GM23248 (cell line): Measurements from ENCODE around the gene GPR108. TPM values are rescaled to one million over a fixed set of nuclear protein-coding genes. Genes with fewer than 3 reads are reported as not detected.
"Not testable (repeated sequence)": the region's sequence is repeated elsewhere in the genome, so short reads cannot be mapped to it uniquely, and the experiment has no call there.

Source experiments
- DNase-seq: peaks from one replicate; pipeline ENCODE4 v3.0.0-alpha.2; 2015
- H2AFZ ChIP-seq: fragments of 200-600 bp; sonication (generic); 2 replicates; pipeline ENCODE4 v1.6.1; 2016; ENCODE audit warnings: antibody characterized with exemption
- H3F3A ChIP-seq: fragments of 200-600 bp; sonication (generic); 2 replicates; pipeline ENCODE4 v1.6.1; 2016; ENCODE audit warnings: mild to moderate bottlenecking, antibody characterized with exemption, mixed run types; ENCODE audit not compliant: insufficient read depth
- H3K27ac ChIP-seq: fragments of 200-600 bp; sonication (generic); 2 replicates; pipeline ENCODE4 v1.5.1; 2016; ENCODE audit warnings: mild to moderate bottlenecking
- H3K27me3 ChIP-seq: fragments of 200-600 bp; sonication (generic); replicated peaks from 2 replicates; pipeline ENCODE4 v1.6.1; 2016; ENCODE audit warnings: mild to moderate bottlenecking; ENCODE audit not compliant: insufficient read depth
- H3K36me3 ChIP-seq: fragments of 200-600 bp; sonication (generic); 2 replicates; pipeline ENCODE4 v1.6.1; 2016; ENCODE audit warnings: low read depth, mild to moderate bottlenecking
- H3K4me1 ChIP-seq: fragments of 200-600 bp; sonication (generic); 2 replicates; pipeline ENCODE4 v1.6.1; 2016; ENCODE audit warnings: mild to moderate bottlenecking; ENCODE audit not compliant: insufficient read depth
- H3K4me2 ChIP-seq: fragments of 200-600 bp; sonication (generic); one replicate; pipeline ENCODE4 v1.6.1; 2016; ENCODE audit warnings: mild to moderate bottlenecking; ENCODE audit not compliant: unreplicated experiment
- H3K4me3 ChIP-seq: fragments of 200-600 bp; sonication (generic); 2 replicates; pipeline ENCODE4 v1.5.1; 2016; ENCODE audit warnings: mild to moderate bottlenecking
- H3K79me2 ChIP-seq: fragments of 200-600 bp; sonication (generic); 2 replicates; pipeline ENCODE4 v1.6.1; 2016; ENCODE audit warnings: mild to moderate bottlenecking; ENCODE audit not compliant: insufficient read depth
- H3K9ac ChIP-seq: fragments of 200-600 bp; sonication (generic); 2 replicates; pipeline ENCODE4 v1.6.1; 2016; ENCODE audit warnings: mild to moderate bottlenecking
- H3K9me2 ChIP-seq: fragments of 200-600 bp; sonication (generic); 2 replicates; pipeline ENCODE4 v1.6.1; 2016; ENCODE audit warnings: mixed run types, mild to moderate bottlenecking, moderate library complexity; ENCODE audit not compliant: insufficient read depth
- H3K9me3 ChIP-seq: fragments of 200-600 bp; sonication (generic); one replicate; pipeline ENCODE4 v1.6.1; 2017; ENCODE audit warnings: low read depth
- H4K20me1 ChIP-seq: fragments of 200-600 bp; sonication (generic); 2 replicates; pipeline ENCODE4 v1.6.0; 2016; ENCODE audit not compliant: insufficient read depth
- EZH2 ChIP-seq: fragments of 200-600 bp; sonication (generic); IDR thresholded peaks from 2 replicates; pipeline ENCODE4 v1.6.1; 2018; ENCODE audit warnings: antibody characterized with exemption, mild to moderate bottlenecking; ENCODE audit not compliant: insufficient read depth, poor library complexity, severe bottlenecking
- EZH2phosphoT487 ChIP-seq: fragments of 200-600 bp; sonication (generic); IDR thresholded peaks from 2 replicates; pipeline ENCODE4 v1.6.1; 2018; ENCODE audit warnings: antibody characterized with exemption, moderate library complexity, mild to moderate bottlenecking, low read depth; ENCODE audit not compliant: insufficient read depth
- WGBS, 2 experiments: methylation state at CpG; one replicate each; pipeline ENCODE4 v1.1.6; 2015 to 2017; ENCODE audit warnings: low lambda C conversion rate in 2 of 2, low coverage in 1 of 2; ENCODE audit errors: missing lambda C conversion rate in 2 of 2; 5-methylcytosine and 5-hydroxymethylcytosine counted together
- in situ Hi-C: fragments of 300-500 bp; cut with MboI; formaldehyde crosslinking; loops from 2 replicates; pipeline ENCODE4 v1.15.0; 2020
- polyA plus RNA-seq: library from polyadenylated mRNA; unstranded; fragments of >200 nt; fragmentation: Nextera tagmentation; extraction: Ambion mirVana; gene quantifications from 2 replicates; pipeline ENCODE4 v1.2.1, GENCODE V29; 2016
- total RNA-seq: library from RNA; depleted of rRNA; stranded (reverse); fragments of >200 nt; shearing (Covaris generic); gene quantifications from 2 replicates; pipeline ENCODE4 v1.2.3, GENCODE V29; 2014

The GPR108 gene
- total and polyA plus RNA-seq, 2 experiments from 2014 or later = 75.7 to 78.8 TPM

DNA sequence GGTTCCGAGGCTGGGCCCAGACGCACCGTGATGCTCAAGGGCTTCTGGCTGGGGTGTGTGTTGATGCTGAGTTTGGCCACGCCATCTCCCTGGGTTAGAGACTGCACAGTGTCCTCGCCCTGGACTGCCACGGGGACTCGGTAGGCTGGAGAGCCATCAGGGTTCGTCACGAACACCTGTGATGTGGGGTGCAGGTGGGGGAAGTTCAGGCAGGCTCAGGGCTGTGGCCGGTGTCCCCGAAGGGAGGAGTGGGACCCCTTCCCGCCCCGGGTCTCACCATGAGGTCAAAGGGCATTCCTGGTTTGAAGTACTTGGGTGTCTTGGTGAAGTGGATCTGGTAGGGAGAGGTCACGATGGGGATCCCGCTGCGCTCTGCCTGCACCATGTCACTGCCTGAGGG lies 25.1 kb downstream of the GPR108 start:
- no peaks in the 10 kb centered on the region for H3K27me3 ChIP-seq
- DNase-seq = no peak
- no peaks in the 10 kb centered on the region for H3K9me3 ChIP-seq
- H3K9ac ChIP-seq = no peak overlapping the region
- H3K4me2 ChIP-seq = no peak overlapping the region
- no peak for TF ChIP-seq EZH2phosphoT487
- no peak for TF ChIP-seq EZH2
- H3K27ac ChIP-seq = no peak overlapping the region
- no peaks in the 10 kb centered on the region for H4K20me1 ChIP-seq
- no peak overlapping the region for H3K4me3 ChIP-seq
- no peaks in the 10 kb centered on the region for H3K79me2 ChIP-seq
- no peaks in the 10 kb centered on the region for H3F3A ChIP-seq
- no peaks in the 10 kb centered on the region for H3K4me1 ChIP-seq
- H2AFZ ChIP-seq = no peak overlapping the region
- in situ Hi-C loops = no loop called here
- H3K36me3 ChIP-seq = no peaks in the 10 kb centered on the region
- H3K9me2 ChIP-seq = no peaks in the 10 kb centered on the region
- 86 to 90% methylated on average over 16 of the region's 16 CpGs for WGBS, 2 experiments

DNA sequence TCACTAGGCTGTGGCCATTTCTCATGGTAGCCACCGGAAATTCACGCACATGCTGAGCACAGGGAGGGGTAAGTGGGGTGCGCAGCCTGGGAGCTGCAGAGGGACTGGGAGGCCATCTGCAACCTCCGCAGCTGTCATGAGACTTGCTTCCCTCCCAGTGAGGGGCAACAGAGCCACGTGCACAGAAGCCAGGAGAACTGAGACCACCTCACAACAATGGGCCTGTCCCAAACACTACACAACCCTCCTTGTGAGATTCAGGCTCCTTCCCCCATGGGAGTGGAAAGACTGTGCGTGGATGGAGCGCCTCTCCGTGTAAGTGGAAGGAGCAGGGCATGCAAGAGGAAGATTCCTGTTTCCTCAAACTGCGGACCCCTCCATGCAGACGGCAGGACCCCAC lies 25.8 kb downstream of the GPR108 start:
- Histone ChIP-seq H3K4me2 (no peak overlapping the region), H3K9ac (no peak overlapping the region), H3K27ac (no peak overlapping the region), H3K9me2 (no peaks in the 10 kb centered on the region), H4K20me1 (no peaks in the 10 kb centered on the region), H3K4me3 (no peak overlapping the region), H3K79me2 (no peaks in the 10 kb centered on the region), H3K27me3 (no peaks in the 10 kb centered on the region), H3K9me3 (no peaks in the 10 kb centered on the region), H2AFZ (no peak overlapping the region), H3K4me1 (no peaks in the 10 kb centered on the region), H3K36me3 (no peaks in the 10 kb centered on the region), H3F3A (no peaks in the 10 kb centered on the region)
- DNase-seq = no peak
- 86 to 91% methylated on average over 10 of the region's 10 CpGs for WGBS, 2 experiments
- in situ Hi-C loops = no loop called here
- TF ChIP-seq EZH2phosphoT487 = no peak
- no peak for TF ChIP-seq EZH2

DNA sequence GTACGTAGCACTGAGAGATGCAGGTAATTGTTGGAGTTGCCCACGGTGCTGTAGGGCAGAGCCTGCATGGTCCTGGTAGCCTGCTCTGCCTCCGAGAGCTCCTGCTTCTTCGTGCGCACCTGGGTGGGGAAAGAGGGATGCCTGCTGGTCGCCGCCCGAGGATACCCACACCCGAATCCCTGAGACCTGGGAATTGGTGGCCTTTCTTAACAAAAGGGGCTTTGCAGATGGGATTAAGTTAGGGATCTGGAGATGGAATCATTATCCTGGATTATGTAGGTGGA lies 26.4 kb downstream of the GPR108 start:
- no peak overlapping the region for H3K27ac ChIP-seq
- no peaks in the 10 kb centered on the region for H3K4me1 ChIP-seq
- H4K20me1 ChIP-seq = no peaks in the 10 kb centered on the region
- no peaks in the 10 kb centered on the region for H3F3A ChIP-seq
- H2AFZ ChIP-seq = no peak overlapping the region
- H3K27me3 ChIP-seq = no peaks in the 10 kb centered on the region
- in situ Hi-C loops = no loop called here
- 81 to 83% methylated on average over 9 of the region's 9 CpGs for WGBS, 2 experiments
- no peak overlapping the region for H3K4me3 ChIP-seq
- DNase-seq = no peak
- no peaks in the 10 kb centered on the region for H3K79me2 ChIP-seq
- no peak for TF ChIP-seq EZH2phosphoT487
- no peak for TF ChIP-seq EZH2
- H3K4me2 ChIP-seq = no peak overlapping the region
- no peaks in the 10 kb centered on the region for H3K9me2 ChIP-seq
- no peak overlapping the region for H3K9ac ChIP-seq
- H3K36me3 ChIP-seq = no peaks in the 10 kb centered on the region
- H3K9me3 ChIP-seq = no peaks in the 10 kb centered on the region

DNA sequence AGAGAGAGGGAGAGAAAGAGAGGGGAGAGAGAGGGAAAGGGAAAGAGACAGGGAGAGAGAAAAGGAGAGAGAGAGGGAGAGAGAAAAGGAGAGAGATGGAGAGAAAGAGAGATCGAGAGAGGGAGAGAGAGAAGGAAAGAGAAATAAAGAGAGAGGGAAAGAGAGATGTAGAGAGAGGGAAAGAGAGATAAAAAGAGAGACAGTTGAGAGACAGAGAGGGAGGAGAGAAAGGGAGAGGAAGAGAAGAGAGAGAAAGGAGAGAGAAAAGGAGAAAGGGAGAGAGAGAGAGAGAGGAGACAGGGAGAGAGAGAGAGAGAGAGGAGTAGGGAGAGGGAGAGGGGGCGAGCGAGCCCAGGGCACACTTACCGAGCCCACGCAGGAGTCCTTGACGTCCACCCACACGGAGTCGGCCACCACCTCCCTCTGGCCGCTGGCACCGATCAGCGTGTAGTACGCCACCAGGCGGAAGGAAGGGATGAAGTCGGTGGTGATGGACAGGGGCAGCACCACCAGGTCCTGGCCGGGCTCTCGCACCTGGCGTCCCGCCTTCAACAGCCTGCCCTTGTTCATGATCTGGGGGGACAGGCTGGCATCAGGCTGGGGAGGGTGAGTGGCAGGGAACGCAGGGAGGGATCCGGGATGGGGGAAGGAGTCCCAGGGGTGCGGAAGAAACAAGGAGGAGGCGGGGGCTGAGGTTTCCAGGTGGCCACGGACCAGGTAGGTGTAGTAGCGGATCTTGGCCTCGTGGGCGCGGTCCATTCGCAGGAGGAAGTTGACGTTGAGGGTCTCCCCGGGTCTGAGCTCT lies 26.9 kb downstream of the GPR108 start:
- Histone ChIP-seq H3K9me3 (no peaks in the 10 kb centered on the region), H3K79me2 (no peaks in the 10 kb centered on the region), H3F3A (no peaks in the 10 kb centered on the region), H3K27ac (no peak overlapping the region), H3K9ac (no peak overlapping the region), H3K36me3 (no peaks in the 10 kb centered on the region), H2AFZ (no peak overlapping the region), H4K20me1 (no peaks in the 10 kb centered on the region), H3K4me1 (no peaks in the 10 kb centered on the region), H3K4me2 (no peak overlapping the region), H3K27me3 (no peaks in the 10 kb centered on the region), H3K9me2 (no peaks in the 10 kb centered on the region), H3K4me3 (no peak overlapping the region)
- WGBS, 2 experiments = 80 to 84% methylated on average over 24 to 30 of the region's 30 CpGs
- in situ Hi-C loops = no loop called here
- TF ChIP-seq EZH2phosphoT487 (no peak), EZH2 (no peak)
- no peak for DNase-seq

DNA sequence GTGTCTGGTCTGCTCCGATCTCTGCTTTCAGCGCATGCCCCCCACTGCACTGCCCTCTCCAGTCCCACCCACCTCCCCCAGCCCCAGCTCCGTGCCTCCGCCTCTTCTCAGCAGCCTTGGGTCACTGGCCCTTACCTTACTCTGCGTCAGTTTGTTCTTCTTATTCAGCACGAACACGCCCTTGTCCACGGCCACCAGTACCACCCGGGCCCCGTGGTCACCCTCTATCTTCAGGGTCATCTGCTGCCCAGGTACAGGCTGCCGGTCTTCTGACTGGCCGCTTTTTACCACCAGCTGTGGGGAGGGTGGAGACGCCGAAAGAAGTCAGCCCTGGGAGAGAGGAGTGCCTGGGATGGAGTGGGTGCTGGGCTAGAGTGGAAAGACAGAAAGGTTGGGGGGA lies 27.8 kb downstream of the GPR108 start:
- Histone ChIP-seq H3K79me2 (no peaks in the 10 kb centered on the region), H3K9ac (no peak overlapping the region), H3K36me3 (no peaks in the 10 kb centered on the region), H4K20me1 (no peaks in the 10 kb centered on the region), H3K4me3 (no peak overlapping the region), H3K9me2 (no peaks in the 10 kb centered on the region), H3F3A (no peaks in the 10 kb centered on the region), H3K27me3 (no peaks in the 10 kb centered on the region), H3K27ac (no peak overlapping the region), H2AFZ (no peak overlapping the region), H3K9me3 (no peaks in the 10 kb centered on the region), H3K4me2 (no peak overlapping the region), H3K4me1 (no peaks in the 10 kb centered on the region)
- in situ Hi-C loops = no loop called here
- no peak for DNase-seq
- TF ChIP-seq EZH2phosphoT487 = no peak
- 74 to 79% methylated on average over 14 of the region's 14 CpGs for WGBS, 2 experiments

DNA sequence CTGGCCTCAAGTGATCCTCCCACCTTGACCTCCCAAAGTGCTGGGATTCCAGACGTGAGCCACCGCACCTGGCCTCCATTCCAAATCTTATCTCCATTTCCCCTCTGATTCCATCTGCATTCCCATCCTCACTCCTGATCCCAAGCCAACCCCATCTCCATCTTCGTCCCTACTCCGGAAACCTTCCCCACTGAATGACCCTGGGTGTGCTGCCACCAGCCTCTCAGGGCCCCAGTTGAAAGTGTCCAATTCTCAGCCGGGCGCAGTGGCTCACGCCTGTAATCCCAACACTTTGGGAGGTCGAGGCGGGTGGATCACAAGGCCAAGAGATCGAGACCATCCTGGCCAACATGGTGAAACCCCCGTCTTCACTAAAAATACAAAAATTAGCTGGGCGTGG lies 28.5 kb downstream of the GPR108 start:
- 88 to 89% methylated on average over 12 of the region's 12 CpGs for WGBS, 2 experiments
- H3K9ac ChIP-seq, in situ Hi-C loops: not testable (repeated sequence)

More for the DNA sequence above, 28.5 kb downstream of the GPR108 start:
- H3K27me3 ChIP-seq, H3K79me2 ChIP-seq, H3K4me3 ChIP-seq, H3K4me1 ChIP-seq, H3K36me3 ChIP-seq, H3K27ac ChIP-seq, DNase-seq, H3F3A ChIP-seq, H2AFZ ChIP-seq, H3K9me3 ChIP-seq, H4K20me1 ChIP-seq, H3K4me2 ChIP-seq, H3K9me2 ChIP-seq: not testable (repeated sequence)
